ENCODE measurements around the gene RCOR1.
A peak's percentile ranks its signal among the peaks of the same experiment; 100 is the strongest.
"Not testable (repeated sequence)": the region's sequence is repeated elsewhere in the genome, so short reads cannot be mapped to it uniquely, and the experiment has no call there.

RCOR1 gene

DNA sequence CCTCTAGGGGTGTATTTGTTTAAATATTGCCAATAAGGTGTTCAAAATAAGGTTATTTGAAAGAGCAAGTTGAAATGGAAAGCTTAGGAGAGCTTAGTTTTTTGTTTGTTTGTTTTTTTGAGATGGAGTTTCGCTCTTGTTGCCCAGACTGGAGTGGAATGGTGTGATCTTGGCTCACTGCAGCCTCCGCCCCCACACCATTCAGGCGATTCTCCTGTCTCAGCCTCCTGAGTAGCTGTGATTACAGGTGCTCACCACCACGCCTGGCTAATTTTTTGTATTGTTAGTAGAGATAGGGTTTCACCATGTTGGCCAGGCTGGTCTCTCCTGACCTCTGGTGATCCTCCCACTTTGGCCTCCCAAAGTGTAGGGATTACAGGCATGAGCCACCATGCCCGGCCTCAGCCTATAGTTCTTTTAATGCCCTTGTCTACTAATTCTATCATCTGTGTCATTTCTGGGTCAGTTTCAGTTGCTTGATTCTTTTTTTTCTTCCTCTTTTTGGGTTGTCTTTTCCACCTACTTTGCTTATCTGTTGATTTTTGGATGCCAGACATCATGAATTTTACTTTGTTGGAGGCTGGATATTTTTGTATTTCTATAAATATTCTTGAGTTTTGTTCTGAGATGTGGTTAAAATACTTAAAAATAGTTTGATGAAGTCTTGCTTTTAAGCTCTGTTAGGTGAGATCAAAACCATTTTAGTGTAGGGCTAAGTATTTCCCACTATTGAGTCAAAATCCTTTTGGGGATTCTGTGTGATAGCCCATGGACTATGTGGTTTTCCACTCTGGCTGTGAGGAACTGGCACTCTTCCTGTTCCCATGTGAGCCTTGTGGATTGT lies 18.7 kb downstream of the RCOR1 start:
- Histone ChIP-seq H3K27ac (peak overlapping the region; percentile 65), H3K9me3 (no peaks in the 10 kb centered on the region), H3K4me3 (ENCODE audit: low read depth in 1 of 2, low read length in 1 of 2) (no peak overlapping the region), H3K36me3 (peaks cover 7% of the 10 kb centered on the region), H3K27me3 (no peaks in the 10 kb centered on the region), H3K4me1 (ENCODE audit: control insufficient read depth in 1 of 2, insufficient read depth in 1 of 2, low read depth in 1 of 2, low read length in 1 of 2) (peaks cover 8 to 22% of the 10 kb centered on the region in 2 experiments)
- TF ChIP-seq, protein P1, sequence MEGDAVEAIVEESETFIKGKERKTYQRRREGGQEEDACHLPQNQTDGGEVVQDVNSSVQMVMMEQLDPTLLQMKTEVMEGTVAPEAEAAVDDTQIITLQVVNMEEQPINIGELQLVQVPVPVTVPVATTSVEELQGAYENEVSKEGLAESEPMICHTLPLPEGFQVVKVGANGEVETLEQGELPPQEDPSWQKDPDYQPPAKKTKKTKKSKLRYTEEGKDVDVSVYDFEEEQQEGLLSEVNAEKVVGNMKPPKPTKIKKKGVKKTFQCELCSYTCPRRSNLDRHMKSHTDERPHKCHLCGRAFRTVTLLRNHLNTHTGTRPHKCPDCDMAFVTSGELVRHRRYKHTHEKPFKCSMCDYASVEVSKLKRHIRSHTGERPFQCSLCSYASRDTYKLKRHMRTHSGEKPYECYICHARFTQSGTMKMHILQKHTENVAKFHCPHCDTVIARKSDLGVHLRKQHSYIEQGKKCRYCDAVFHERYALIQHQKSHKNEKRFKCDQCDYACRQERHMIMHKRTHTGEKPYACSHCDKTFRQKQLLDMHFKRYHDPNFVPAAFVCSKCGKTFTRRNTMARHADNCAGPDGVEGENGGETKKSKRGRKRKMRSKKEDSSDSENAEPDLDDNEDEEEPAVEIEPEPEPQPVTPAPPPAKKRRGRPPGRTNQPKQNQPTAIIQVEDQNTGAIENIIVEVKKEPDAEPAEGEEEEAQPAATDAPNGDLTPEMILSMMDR (IDR thresholded peaks at IDR 0.05), result no peak

DNA sequence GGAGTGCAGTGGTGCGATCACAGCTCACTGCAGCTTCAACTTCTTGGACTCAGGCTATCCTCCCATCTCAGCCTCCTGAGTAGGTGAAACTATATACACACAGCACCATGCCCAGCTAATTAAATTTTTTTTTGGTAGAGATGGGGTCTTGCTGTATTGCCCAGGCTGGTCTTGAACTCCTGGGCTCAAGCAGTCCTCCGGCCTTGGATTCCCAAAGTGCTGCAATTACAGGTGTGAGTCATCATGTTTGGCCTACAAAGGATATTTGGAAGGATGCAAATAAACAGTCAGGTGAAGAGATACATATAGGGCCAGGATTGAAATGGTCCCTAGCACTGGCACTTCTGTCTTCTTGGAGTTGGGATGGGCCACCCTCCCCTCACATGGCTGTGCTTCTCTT lies 23.9 kb downstream of the RCOR1 start:
- TF ChIP-seq, protein P1 (IDR thresholded peaks at IDR 0.05), result no peak
- H3K27me3 ChIP-seq, result no peaks in the 10 kb centered on the region
- no peaks in the 10 kb centered on the region for H3K36me3 ChIP-seq
- no peaks in the 10 kb centered on the region for H3K9me3 ChIP-seq
- H3K4me3 ChIP-seq (ENCODE audit: low read depth in 1 of 2, low read length in 1 of 2), result no peak overlapping the region
- H3K27ac ChIP-seq, result peak overlapping the region; percentile 60
- H3K4me1 ChIP-seq (ENCODE audit: control insufficient read depth in 1 of 2, insufficient read depth in 1 of 2, low read depth in 1 of 2, low read length in 1 of 2), result peaks cover 33 to 53% of the 10 kb centered on the region in 2 experiments

GRCh38 chr14:102616799-102617198 lies 24.4 kb downstream of the RCOR1 start:
- no peak overlapping the region for H3K4me3 ChIP-seq (ENCODE audit: low read depth in 1 of 2, low read length in 1 of 2)
- H3K27ac ChIP-seq, result peak overlapping the region; percentile 60
- no peaks in the 10 kb centered on the region for H3K27me3 ChIP-seq
- peaks cover 33 to 53% of the 10 kb centered on the region in 2 experiments for H3K4me1 ChIP-seq (ENCODE audit: control insufficient read depth in 1 of 2, insufficient read depth in 1 of 2, low read depth in 1 of 2, low read length in 1 of 2)
- TF ChIP-seq, protein P1 (IDR thresholded peaks at IDR 0.05), result no peak
- H3K36me3 ChIP-seq, result no peaks in the 10 kb centered on the region
- H3K9me3 ChIP-seq, result no peaks in the 10 kb centered on the region

DNA sequence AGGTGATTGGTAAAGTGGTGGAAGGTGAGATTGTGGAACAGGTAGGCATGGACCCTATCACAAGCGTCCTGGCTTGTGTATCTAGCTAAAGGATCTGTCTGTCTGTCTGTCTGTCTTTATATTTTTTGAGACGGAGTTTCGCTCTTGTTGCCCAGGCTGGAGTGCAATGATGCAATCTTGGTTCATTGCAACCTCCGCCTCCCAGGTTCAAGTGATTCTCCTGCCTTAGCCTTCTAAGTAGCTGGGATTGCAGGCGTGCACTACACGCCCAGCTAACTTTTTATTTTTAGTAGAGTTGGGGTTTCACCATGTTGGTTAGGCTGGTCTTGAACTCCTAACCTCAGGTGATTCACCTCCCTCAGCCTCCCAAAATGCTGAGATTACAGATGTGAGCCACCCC lies 26.6 kb downstream of the RCOR1 start:
- Histone ChIP-seq H3K27ac (peak overlapping the region; percentile 56), H3K4me1 (ENCODE audit: control insufficient read depth in 1 of 2, insufficient read depth in 1 of 2, low read depth in 1 of 2, low read length in 1 of 2) (peaks cover 39 to 59% of the 10 kb centered on the region in 2 experiments)
- H3K9me3 ChIP-seq; H3K4me3 ChIP-seq (ENCODE audit: low read depth in 1 of 2, low read length in 1 of 2); H3K36me3 ChIP-seq; H3K27me3 ChIP-seq: not testable (repeated sequence)

DNA sequence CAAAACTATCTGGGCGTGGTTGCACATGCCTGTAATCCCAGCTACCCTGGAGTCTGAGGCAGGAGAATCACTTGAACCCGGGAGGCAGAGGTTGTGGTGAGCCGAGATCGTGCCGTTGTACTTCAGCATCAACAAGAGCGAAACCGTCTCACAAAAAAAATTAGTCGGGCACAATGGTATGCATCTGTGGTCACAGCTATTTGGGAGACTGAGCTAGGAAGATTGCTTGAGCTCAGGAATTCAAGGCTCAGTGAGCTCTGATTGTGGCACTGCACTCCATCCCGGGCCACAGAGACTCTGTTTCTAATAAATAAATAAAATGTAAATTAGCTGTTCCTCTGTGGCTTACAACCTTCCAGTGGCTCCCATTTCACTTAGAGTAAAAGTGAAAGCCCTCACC lies 28.0 kb downstream of the RCOR1 start:
- Histone ChIP-seq H3K9me3 (no peaks in the 10 kb centered on the region), H3K4me1 (ENCODE audit: control insufficient read depth in 1 of 2, insufficient read depth in 1 of 2, low read depth in 1 of 2, low read length in 1 of 2) (peaks cover 49 to 65% of the 10 kb centered on the region in 2 experiments), H3K27me3 (no peaks in the 10 kb centered on the region), H3K27ac (peak overlapping the region; percentile 8), H3K4me3 (ENCODE audit: low read depth in 1 of 2, low read length in 1 of 2) (no peak overlapping the region), H3K36me3 (no peaks in the 10 kb centered on the region)
- TF ChIP-seq, protein P1 (IDR thresholded peaks at IDR 0.05), result no peak

DNA sequence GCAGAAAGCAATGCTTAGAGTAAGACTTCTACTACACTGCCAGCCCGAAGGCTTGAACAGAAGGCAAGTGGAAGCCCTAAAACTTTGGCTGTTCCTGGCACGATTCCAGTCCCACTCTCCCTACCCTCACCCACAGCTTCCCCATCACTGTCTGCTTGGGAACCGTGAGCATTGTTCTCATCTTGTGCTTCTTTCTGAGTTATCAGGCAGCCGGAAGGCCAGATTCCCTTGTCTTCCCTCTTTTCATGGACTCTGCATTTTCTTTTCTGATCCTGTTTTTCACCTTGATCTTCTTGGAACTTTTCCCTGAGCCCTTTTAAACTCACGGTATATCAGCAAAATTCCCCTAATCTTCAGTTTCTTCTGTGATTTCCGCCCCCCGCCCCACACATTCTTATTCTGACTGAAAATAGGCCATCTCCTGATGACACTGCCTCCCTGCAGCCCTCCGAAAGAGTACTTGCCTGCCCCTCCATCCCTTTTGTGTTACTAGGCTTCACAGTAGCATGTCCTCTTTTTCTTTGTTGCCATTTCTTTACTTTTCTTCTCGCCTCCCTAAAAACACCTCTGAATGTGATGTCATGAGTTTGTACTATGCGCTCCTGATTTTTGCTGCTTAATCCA lies 29.9 kb downstream of the RCOR1 start:
- TF ChIP-seq, protein P1 (IDR thresholded peaks at IDR 0.05), result no peak
- Histone ChIP-seq H3K36me3 (no peaks in the 10 kb centered on the region), H3K4me3 (ENCODE audit: low read depth in 1 of 2, low read length in 1 of 2) (no peak overlapping the region), H3K4me1 (ENCODE audit: control insufficient read depth in 1 of 2, insufficient read depth in 1 of 2, low read depth in 1 of 2, low read length in 1 of 2) (peaks cover 55 to 64% of the 10 kb centered on the region in 2 experiments), H3K27me3 (no peaks in the 10 kb centered on the region), H3K9me3 (no peaks in the 10 kb centered on the region), H3K27ac (peak overlapping the region; percentile 71)

Data from neutrophil (primary cell).